Measurements from ENCODE around the gene ALDH1L1.

Gene ALDH1L1

GRCh38 chr3:126211569-126211968, 31.2 kb upstream of the ALDH1L1 start:
- no peak overlapping the region for H3K4me3 ChIP-seq (ENCODE audit: low read depth, low read length)
- no peak for DNase-seq (ENCODE audit: low read depth)
- TF ChIP-seq, protein P1, sequence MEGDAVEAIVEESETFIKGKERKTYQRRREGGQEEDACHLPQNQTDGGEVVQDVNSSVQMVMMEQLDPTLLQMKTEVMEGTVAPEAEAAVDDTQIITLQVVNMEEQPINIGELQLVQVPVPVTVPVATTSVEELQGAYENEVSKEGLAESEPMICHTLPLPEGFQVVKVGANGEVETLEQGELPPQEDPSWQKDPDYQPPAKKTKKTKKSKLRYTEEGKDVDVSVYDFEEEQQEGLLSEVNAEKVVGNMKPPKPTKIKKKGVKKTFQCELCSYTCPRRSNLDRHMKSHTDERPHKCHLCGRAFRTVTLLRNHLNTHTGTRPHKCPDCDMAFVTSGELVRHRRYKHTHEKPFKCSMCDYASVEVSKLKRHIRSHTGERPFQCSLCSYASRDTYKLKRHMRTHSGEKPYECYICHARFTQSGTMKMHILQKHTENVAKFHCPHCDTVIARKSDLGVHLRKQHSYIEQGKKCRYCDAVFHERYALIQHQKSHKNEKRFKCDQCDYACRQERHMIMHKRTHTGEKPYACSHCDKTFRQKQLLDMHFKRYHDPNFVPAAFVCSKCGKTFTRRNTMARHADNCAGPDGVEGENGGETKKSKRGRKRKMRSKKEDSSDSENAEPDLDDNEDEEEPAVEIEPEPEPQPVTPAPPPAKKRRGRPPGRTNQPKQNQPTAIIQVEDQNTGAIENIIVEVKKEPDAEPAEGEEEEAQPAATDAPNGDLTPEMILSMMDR (IDR thresholded peaks at IDR 0.05; ENCODE audit: control insufficient read depth, extremely low read depth, insufficient read depth), result no peak

GRCh38 chr3:126210606-126211005, 30.2 kb upstream of the ALDH1L1 start:
- no peak for DNase-seq (ENCODE audit: low read depth)
- TF ChIP-seq, protein P1 (IDR thresholded peaks at IDR 0.05; ENCODE audit: control insufficient read depth, extremely low read depth, insufficient read depth), result no peak
- no peak overlapping the region for H3K4me3 ChIP-seq (ENCODE audit: low read depth, low read length)

DNA sequence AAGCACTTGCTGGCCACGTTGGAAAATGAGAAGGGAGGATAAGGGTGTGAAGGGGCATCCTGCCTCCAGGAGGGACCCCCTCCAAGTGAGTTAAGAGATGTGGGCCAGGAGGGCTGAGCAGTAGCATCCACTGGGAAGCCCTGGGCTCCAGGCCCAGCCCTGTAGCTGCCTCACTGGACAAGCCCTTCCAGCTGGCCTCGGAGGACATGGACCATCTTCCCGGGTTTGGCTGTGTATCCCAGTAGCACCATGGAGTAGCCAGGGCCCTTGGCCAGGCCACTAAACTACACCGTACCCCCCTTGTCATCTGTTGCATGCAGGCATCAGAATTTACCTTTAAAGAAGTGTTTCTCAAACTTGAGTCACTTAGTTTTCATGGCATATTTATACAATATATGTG, 29.4 kb upstream of the ALDH1L1 start:
- no peak for DNase-seq (ENCODE audit: low read depth)
- TF ChIP-seq, protein P1 (IDR thresholded peaks at IDR 0.05; ENCODE audit: control insufficient read depth, extremely low read depth, insufficient read depth), result no peak
- no peak overlapping the region for H3K4me3 ChIP-seq (ENCODE audit: low read depth, low read length)

DNA sequence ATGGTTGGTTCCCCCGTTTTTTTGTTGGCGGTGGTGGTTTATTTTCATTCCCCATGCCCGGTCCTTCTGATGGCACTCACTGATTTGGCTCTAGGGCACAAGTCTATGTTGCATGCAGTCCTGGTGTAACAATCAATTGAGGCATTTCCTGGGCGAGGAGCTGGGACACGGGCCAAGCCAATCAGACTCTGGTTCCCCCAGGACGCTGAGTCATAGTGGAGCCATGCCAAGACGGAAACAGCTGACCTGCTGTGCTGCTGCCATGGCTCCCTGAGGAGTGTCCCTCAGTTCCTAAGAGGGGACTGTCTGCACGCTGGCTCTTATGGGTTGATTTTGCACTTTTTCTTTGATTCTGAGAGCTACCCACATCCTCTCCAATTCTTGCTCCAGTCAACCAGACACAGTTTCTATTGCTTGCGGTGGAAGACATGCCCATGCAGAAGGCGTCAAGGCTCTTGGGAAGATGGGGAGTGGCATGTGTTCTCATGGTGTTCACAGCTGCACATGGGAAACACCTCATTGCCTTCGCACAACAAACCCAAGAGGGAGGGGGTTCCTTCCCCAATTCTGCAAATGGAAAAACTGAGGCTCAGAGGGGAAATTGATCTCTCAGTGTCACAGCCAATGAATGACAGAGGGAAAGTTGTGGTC, 28.3 kb upstream of the ALDH1L1 start:
- TF ChIP-seq, protein P1 (IDR thresholded peaks at IDR 0.05; ENCODE audit: control insufficient read depth, extremely low read depth, insufficient read depth), result no peak
- DNase-seq (ENCODE audit: low read depth), result no peak
- H3K4me3 ChIP-seq (ENCODE audit: low read depth, low read length), result no peak overlapping the region

- DNase-seq (ENCODE audit: low read depth), result no peak
- TF ChIP-seq, protein P1 (IDR thresholded peaks at IDR 0.05; ENCODE audit: control insufficient read depth, extremely low read depth, insufficient read depth), result no peak
- no peak overlapping the region for H3K4me3 ChIP-seq (ENCODE audit: low read depth, low read length)
Measured at GRCh38 chr3:126208182-126208581, 27.8 kb upstream of the ALDH1L1 start.

- no peak for DNase-seq (ENCODE audit: low read depth)
- H3K4me3 ChIP-seq (ENCODE audit: low read depth, low read length), result no peak overlapping the region
- TF ChIP-seq, protein P1 (IDR thresholded peaks at IDR 0.05; ENCODE audit: control insufficient read depth, extremely low read depth, insufficient read depth), result no peak
Measured at GRCh38 chr3:126207166-126207565, 26.8 kb upstream of the ALDH1L1 start.

Data from LNCaP clone FGC (cell line).